GM10266 (cell line): ENCODE measurements around the gene MISP3.

Source experiments
- DNase-seq: peaks from one replicate; pipeline ENCODE4 v3.0.0; 2012; ENCODE audit errors: extremely low spot score
- CTCF ChIP-seq: IDR thresholded peaks from 2 replicates; pipeline ENCODE4 v1.5.1; 2012; ENCODE audit warnings: mild to moderate bottlenecking, low read depth; ENCODE audit not compliant: control insufficient read depth, insufficient read depth; ENCODE audit errors: missing control alignments

Gene MISP3

DNA sequence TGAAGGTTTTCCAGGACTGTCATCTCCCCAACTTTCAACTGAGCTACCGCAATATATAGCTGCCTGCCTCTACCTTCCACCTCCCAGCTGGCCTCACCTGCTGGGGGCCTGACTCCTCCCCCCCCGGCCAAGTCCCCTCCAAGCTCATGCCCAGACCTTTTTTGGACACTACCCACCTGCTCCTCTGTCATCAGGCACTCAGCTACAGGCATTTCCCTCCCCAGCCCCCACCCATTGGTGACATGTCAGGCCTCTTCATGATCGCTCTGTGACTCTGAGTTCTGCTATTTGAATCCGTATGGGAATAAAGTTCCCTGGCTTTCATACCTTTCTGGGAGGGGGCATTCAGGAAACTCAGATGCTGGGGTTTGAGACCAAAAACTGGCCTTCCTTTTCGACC lies 43.2 kb downstream of the MISP3 start:
- DNase-seq = peak; percentile 2
- no peak for TF ChIP-seq CTCF

DNA sequence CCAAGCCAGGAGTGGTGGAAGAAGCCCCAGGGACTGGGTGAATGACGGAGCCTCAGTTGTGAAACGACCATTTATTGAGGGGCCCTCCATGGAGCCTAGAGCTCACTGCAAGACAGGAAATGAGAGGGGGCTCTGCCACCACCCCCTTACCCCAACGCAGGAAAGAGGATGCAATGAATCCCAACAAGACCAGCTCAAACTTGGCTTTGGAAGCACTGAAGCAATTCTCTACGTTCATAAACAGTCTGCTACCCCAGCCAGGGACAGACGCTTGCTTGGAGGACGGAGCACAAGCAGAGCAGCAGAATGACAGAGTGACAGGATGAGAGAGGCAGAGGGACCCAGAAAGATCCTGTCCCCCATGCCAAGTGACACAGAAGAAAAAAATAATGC lies 43.9 kb downstream of the MISP3 start:
- DNase-seq = peak; percentile 27
- TF ChIP-seq CTCF = no peak

GRCh38 chr19:14116918-14117578 lies 44.5 kb downstream of the MISP3 start:
- peak; percentile 33 for DNase-seq
- TF ChIP-seq CTCF = no peak

- peak; percentile 100 for DNase-seq
- TF ChIP-seq CTCF = no peak
Observed at GRCh38 chr19:14117668-14118164, 45.1 kb downstream of the MISP3 start, which contains the start of gene PRKACA. Gene PRKACA, minus strand, starts transcription at chr19:14117762. Its CDS starts 215 bp downstream, at chr19:14117547.

GRCh38 chr19:14118165-14119051 lies 45.8 kb downstream of the MISP3 start:
- TF ChIP-seq CTCF = no peak
- peak; percentile 27 for DNase-seq

DNA sequence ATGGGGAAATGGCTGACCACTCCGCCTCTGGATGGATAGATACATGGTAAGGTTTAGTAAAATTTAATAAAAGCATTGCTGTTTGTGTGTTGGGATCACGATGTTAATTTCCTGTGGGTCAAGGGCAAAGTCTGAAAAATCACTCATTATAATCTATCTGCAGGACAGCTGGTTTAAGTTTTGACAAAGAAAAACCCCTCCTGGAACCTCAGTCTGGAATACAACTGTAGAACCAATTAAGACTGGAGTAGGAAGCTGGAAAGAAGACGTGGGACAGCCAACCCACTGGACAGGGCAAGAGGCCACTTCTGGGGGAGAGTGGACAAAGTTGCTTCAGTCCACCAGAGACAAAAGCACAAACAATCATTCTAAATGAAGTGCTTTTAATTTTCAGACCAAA lies 46.6 kb downstream of the MISP3 start:
- no peak for TF ChIP-seq CTCF
- no peak for DNase-seq
